ENCODE measurements around the gene EGFR. TPM values are rescaled to one million over a fixed set of nuclear protein-coding genes. Genes with fewer than 3 reads are reported as not detected.

Gene EGFR
- total RNA-seq, 4 donors from 2014 or later = 45.5 to 61.1 (median 56.9) TPM

GRCh38 chr7:55158541-55159382 is 139.9 kb downstream of the EGFR start:
- no peaks in the 10 kb centered on the region for H3K27me3 ChIP-seq
- no peak overlapping the region for H3K27ac ChIP-seq
- no peaks in the 10 kb centered on the region for H3K9me3 ChIP-seq
- H3K4me3 ChIP-seq = no peak overlapping the region
- TF ChIP-seq CTCF (IDR thresholded peaks at IDR 0.05) = no peak
- no peak for TF ChIP-seq POLR2A (IDR thresholded peaks at IDR 0.05)
- no peaks in the 10 kb centered on the region for H3K4me1 ChIP-seq
- H3K36me3 ChIP-seq = peaks cover 0 to 75% (median 0%) of the 10 kb centered on the region in 3 donors
- no peak for DNase-seq

GRCh38 chr7:55160539-55160938 is 141.7 kb downstream of the EGFR start:
- peaks cover 0 to 81% (median 0%) of the 10 kb centered on the region in 3 donors for H3K36me3 ChIP-seq
- no peaks in the 10 kb centered on the region for H3K9me3 ChIP-seq
- no peak overlapping the region for H3K4me3 ChIP-seq
- no peaks in the 10 kb centered on the region for H3K27me3 ChIP-seq
- DNase-seq = no peak
- no peaks in the 10 kb centered on the region for H3K4me1 ChIP-seq
- no peak overlapping the region for H3K27ac ChIP-seq
- TF ChIP-seq CTCF (IDR thresholded peaks at IDR 0.05) (no peak), POLR2A (IDR thresholded peaks at IDR 0.05) (no peak)

GRCh38 chr7:55161154-55161687 is 142.4 kb downstream of the EGFR start:
- DNase-seq = no peak
- no peak overlapping the region for H3K4me3 ChIP-seq
- no peaks in the 10 kb centered on the region for H3K4me1 ChIP-seq
- no peaks in the 10 kb centered on the region for H3K9me3 ChIP-seq
- no peaks in the 10 kb centered on the region for H3K27me3 ChIP-seq
- TF ChIP-seq POLR2A (IDR thresholded peaks at IDR 0.05) = no peak
- no peak for TF ChIP-seq CTCF (IDR thresholded peaks at IDR 0.05)
- peaks cover 0 to 81% (median 0%) of the 10 kb centered on the region in 3 donors for H3K36me3 ChIP-seq
- no peak overlapping the region for H3K27ac ChIP-seq

- DNase-seq = no peak
- Histone ChIP-seq H3K36me3 (peaks cover 0 to 71% (median 0%) of the 10 kb centered on the region in 3 donors), H3K27ac (no peak overlapping the region), H3K4me3 (no peak overlapping the region), H3K27me3 (no peaks in the 10 kb centered on the region), H3K9me3 (no peaks in the 10 kb centered on the region), H3K4me1 (no peaks in the 10 kb centered on the region)
- no peak for TF ChIP-seq CTCF (IDR thresholded peaks at IDR 0.05)
- TF ChIP-seq POLR2A (IDR thresholded peaks at IDR 0.05) = no peak
Observed at GRCh38 chr7:55162476-55162875, 143.7 kb downstream of the EGFR start.

- peaks cover 0 to 59% (median 0%) of the 10 kb centered on the region in 3 donors for H3K36me3 ChIP-seq
Observed at GRCh38 chr7:55163733-55164132, 144.9 kb downstream of the EGFR start.

More at GRCh38 chr7:55163733-55164132, 144.9 kb downstream of the EGFR start:
- Histone ChIP-seq H3K4me1 (no peaks in the 10 kb centered on the region), H3K9me3 (no peaks in the 10 kb centered on the region), H3K27me3 (no peaks in the 10 kb centered on the region), H3K27ac (no peak overlapping the region), H3K4me3 (no peak overlapping the region)
- no peak for TF ChIP-seq CTCF (IDR thresholded peaks at IDR 0.05)
- no peak for TF ChIP-seq POLR2A (IDR thresholded peaks at IDR 0.05)
- DNase-seq = no peak
